CD4-positive, alpha-beta T cell treated with Interleukin-2 at 100 ng/mL for 4 hours (primary cell): ENCODE data around the gene RBM33.

Experiments
- DNase-seq: peaks from one replicate; pipeline ENCODE4 v3.0.0-alpha.2; 2020; ENCODE audit warnings: low spot score

Gene RBM33

GRCh38 chr7:155624412-155624811, 20.0 kb upstream of the RBM33 start:
- no peak for DNase-seq

- DNase-seq = no peak
These were observed 18.9 kb upstream of the RBM33 start for GRCh38 chr7:155625557-155625956.

- DNase-seq = no peak
These were observed 15.3 kb upstream of the RBM33 start for GRCh38 chr7:155629171-155629570.

GRCh38 chr7:155631155-155631554, 13.3 kb upstream of the RBM33 start:
- DNase-seq = no peak

GRCh38 chr7:155635817-155636216, 8.6 kb upstream of the RBM33 start:
- no peak for DNase-seq

- no peak for DNase-seq
These were observed 7.3 kb upstream of the RBM33 start for GRCh38 chr7:155637155-155637554.

GRCh38 chr7:155638366-155638765, 6.1 kb upstream of the RBM33 start:
- DNase-seq = no peak

- DNase-seq = no peak
These were observed 4.4 kb upstream of the RBM33 start for GRCh38 chr7:155639958-155640520.

- DNase-seq = no peak
These were observed 3.8 kb upstream of the RBM33 start for GRCh38 chr7:155640629-155641028.

GRCh38 chr7:155643804-155644177, 670 bp upstream of the RBM33 start:
- DNase-seq = no peak

GRCh38 chr7:155644971-155645509, 579 bp downstream of the RBM33 start:
- peak; percentile 32 for DNase-seq

- DNase-seq = no peak
These were observed 1.2 kb downstream of the RBM33 start for GRCh38 chr7:155645662-155646061.

- DNase-seq = no peak
These were observed 2.2 kb downstream of the RBM33 start for GRCh38 chr7:155646669-155647068.

GRCh38 chr7:155647302-155647701, 2.8 kb downstream of the RBM33 start:
- no peak for DNase-seq

GRCh38 chr7:155647734-155648133, 3.3 kb downstream of the RBM33 start:
- DNase-seq = no peak

GRCh38 chr7:155648752-155649339, 4.4 kb downstream of the RBM33 start:
- DNase-seq = no peak

- no peak for DNase-seq
These were observed 5.1 kb downstream of the RBM33 start for GRCh38 chr7:155649588-155649987.

- no peak for DNase-seq
These were observed 8.0 kb downstream of the RBM33 start for GRCh38 chr7:155652156-155653114.

- DNase-seq = no peak
These were observed 9.3 kb downstream of the RBM33 start for GRCh38 chr7:155653803-155654202.

GRCh38 chr7:155656891-155657290, 12.4 kb downstream of the RBM33 start:
- no peak for DNase-seq

GRCh38 chr7:155660059-155660757, 15.7 kb downstream of the RBM33 start:
- DNase-seq = no peak

GRCh38 chr7:155660758-155661093, 16.3 kb downstream of the RBM33 start:
- no peak for DNase-seq
